ENCODE results near the gene DAPK2.

DAPK2 gene

GRCh38 chr15:63874616-63875015 is 171.7 kb downstream of the DAPK2 start:
- TF ChIP-seq JUND (IDR thresholded peaks at IDR 0.05; ENCODE audit: low read depth), result no peak
- in situ Hi-C loops (cut with HindIII; ENCODE audit: low pct_unique_long_range_greater_than_20kb, low sequenced_read_pairs), result no loop called here
- DNase-seq (ENCODE audit: low read depth in 1 of 2, low spot score in 1 of 2), result peak in 1 of 2 experiments; percentile 61

DNA sequence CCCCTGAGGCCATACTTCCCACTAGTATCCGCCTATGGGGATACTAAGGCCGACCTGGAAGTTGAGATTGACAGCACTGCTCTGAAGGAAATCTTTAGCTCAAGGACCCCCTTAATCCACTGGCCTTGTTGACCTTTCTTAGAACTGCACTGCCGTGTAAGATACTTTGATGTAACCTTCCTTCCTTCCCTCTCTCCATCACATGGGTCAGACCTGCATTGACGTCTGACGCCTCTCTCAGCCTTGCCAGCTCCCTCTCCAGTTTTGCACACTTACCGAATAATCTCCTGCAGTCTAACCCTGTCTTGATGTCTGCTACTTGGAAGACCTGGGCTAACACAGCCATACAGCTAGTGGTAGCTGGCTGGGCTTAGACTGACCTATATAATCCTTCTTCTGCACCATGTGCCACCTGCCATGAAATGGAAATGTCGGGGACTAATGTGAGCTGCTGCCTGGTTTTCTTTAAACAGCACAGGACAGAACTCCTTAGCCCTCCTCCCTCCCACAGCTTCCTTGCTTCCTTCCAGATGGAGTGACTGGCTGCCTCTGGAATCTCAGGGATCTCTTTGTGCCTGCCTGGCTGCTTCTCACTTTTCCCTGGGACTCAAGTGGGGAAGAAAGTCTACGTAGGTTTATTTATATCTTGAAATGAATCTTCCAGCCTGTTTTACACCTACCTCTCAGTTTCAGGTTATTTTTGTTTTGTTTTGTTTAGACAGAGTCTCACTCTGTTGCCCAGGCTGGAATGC is 173.3 kb downstream of the DAPK2 start:
- in situ Hi-C loops (cut with HindIII; ENCODE audit: low pct_unique_long_range_greater_than_20kb, low sequenced_read_pairs), result no loop called here
- no peak for TF ChIP-seq JUND (IDR thresholded peaks at IDR 0.05; ENCODE audit: low read depth)
- no peak for DNase-seq (ENCODE audit: low read depth in 1 of 2, low spot score in 1 of 2)

DNA sequence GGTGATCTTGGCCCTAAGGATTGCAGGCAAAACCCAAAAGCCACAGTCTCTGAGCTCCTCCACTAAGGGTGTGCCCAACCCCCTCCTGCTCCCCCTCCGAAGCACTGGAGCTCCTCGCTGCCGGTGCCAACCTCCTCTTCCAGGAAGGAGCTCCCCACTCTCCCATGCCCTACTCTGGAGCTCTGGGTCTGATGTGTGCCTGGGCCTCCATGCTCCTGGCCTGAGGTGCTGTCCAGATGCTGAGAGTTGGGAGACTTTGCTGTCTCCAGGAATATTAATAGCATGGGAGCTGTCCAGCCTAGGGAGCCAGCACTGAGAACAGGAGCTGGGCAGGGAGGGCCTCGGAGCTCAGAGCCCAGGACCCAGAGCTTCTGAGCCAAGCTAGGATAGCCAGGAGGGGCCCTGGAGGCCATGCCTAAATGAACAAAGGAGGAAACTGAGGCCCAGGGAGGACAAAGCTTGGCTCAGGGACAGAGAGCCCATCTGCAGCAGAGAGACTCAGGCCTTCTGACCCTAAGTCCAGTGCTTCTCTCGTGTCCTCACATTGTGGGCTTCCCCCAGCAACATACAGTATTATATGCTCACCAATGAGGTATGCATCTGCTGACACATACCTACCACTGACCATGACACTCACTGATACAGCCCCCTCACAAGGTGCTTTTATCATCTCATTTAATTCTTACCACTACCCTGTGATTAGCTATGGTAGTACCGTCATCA is 175.6 kb downstream of the DAPK2 start:
- no peak for TF ChIP-seq JUND (IDR thresholded peaks at IDR 0.05; ENCODE audit: low read depth)
- peak; percentile 80 to 93 for DNase-seq (ENCODE audit: low read depth in 1 of 2, low spot score in 1 of 2)
- in situ Hi-C loops (cut with HindIII; ENCODE audit: low pct_unique_long_range_greater_than_20kb, low sequenced_read_pairs), result no loop called here

- in situ Hi-C loops (cut with HindIII; ENCODE audit: low pct_unique_long_range_greater_than_20kb, low sequenced_read_pairs), result no loop called here
- no peak for DNase-seq (ENCODE audit: low read depth in 1 of 2, low spot score in 1 of 2)
- no peak for TF ChIP-seq JUND (IDR thresholded peaks at IDR 0.05; ENCODE audit: low read depth)
Observed at GRCh38 chr15:63870043-63870394, 176.3 kb downstream of the DAPK2 start.

- no peak for DNase-seq (ENCODE audit: low read depth in 1 of 2, low spot score in 1 of 2)
- in situ Hi-C loops (cut with HindIII; ENCODE audit: low pct_unique_long_range_greater_than_20kb, low sequenced_read_pairs), result no loop called here
- TF ChIP-seq JUND (IDR thresholded peaks at IDR 0.05; ENCODE audit: low read depth), result no peak
Observed at GRCh38 chr15:63869371-63870042, 176.8 kb downstream of the DAPK2 start.

DNA sequence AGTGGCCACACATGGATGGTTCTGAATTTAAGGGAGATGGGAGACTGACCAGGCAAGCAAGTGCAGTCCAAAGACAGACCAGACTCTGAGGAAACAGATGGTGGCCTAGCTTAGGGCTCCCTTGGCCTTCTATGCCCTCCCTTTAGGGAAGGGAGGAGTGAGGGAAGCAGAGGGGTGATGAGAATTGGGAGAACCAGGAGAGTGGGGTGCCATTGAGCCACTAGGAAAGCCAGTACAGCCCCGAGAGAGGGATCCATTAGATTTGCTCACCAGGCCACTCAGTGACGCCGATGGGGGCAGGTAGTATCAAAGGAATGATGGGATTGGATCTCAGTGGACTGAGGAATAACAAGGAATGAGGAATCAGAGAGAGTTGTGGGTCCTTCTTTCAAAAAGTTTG is 182.1 kb downstream of the DAPK2 start:
- no peak for TF ChIP-seq JUND (IDR thresholded peaks at IDR 0.05; ENCODE audit: low read depth)
- no peak for DNase-seq (ENCODE audit: low read depth in 1 of 2, low spot score in 1 of 2)
- in situ Hi-C loops (cut with HindIII; ENCODE audit: low pct_unique_long_range_greater_than_20kb, low sequenced_read_pairs), result no loop called here

DNA sequence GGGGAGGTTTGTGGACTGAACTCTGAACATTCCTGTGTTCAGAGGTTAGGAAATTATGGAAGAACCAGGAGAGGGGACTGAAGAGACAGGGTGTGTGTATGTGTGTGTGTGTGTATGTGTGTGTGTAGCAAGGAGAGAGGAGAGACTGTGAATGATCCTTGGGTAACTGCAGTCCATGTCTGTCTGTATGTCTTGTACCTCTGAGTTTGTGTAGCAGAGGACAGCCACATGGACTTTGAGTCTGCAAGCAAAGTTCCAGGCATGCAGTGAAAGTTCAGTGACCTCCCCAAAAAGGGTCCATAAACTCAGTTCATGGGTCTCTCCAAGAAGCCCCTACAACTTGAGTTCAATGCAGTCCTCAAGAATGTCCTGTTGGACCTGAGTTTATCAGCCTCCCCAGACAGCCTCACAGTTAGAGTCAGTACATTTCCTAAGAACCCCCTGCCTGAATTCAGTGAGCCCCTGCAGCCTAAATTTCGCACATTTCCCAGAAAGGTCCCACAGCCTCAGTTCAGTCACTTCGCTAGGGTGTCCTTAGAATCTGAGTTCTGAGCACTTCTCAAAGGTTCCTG is 184.3 kb downstream of the DAPK2 start:
- no peak for TF ChIP-seq JUND (IDR thresholded peaks at IDR 0.05; ENCODE audit: low read depth)
- DNase-seq (ENCODE audit: low read depth in 1 of 2, low spot score in 1 of 2), result no peak
- in situ Hi-C loops (cut with HindIII; ENCODE audit: low pct_unique_long_range_greater_than_20kb, low sequenced_read_pairs), result no loop called here

- no peak for DNase-seq (ENCODE audit: low read depth in 1 of 2, low spot score in 1 of 2)
- in situ Hi-C loops (cut with HindIII; ENCODE audit: low pct_unique_long_range_greater_than_20kb, low sequenced_read_pairs), result no loop called here
- TF ChIP-seq JUND (IDR thresholded peaks at IDR 0.05; ENCODE audit: low read depth), result no peak
Observed at GRCh38 chr15:63860555-63860954, 185.7 kb downstream of the DAPK2 start.

- TF ChIP-seq JUND (IDR thresholded peaks at IDR 0.05; ENCODE audit: low read depth), result no peak
- in situ Hi-C loops (cut with HindIII; ENCODE audit: low pct_unique_long_range_greater_than_20kb, low sequenced_read_pairs), result no loop called here
- no peak for DNase-seq (ENCODE audit: low read depth in 1 of 2, low spot score in 1 of 2)
Observed at GRCh38 chr15:63860155-63860554, 186.1 kb downstream of the DAPK2 start.

DNA sequence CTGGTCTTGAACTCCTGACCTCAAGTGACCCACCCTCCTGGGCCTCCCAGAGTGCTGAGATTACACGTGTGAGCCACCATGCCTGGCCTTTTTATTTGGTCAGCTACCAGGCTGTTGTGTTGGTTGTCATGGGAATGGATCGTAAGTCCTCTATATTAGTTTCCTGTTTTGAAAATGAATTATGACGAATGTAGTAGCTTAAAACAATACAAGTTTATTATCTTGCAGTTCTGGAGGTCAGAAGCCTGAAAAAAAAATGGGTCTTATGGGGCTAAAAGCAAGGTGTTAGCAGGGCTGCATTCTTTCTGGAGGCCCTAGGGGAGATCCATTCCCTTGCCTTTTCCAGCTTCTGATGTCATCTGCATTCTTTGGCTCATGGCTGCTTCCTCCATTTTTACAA is 187.4 kb downstream of the DAPK2 start:
- in situ Hi-C loops (cut with HindIII; ENCODE audit: low pct_unique_long_range_greater_than_20kb, low sequenced_read_pairs), result no loop called here
- DNase-seq (ENCODE audit: low read depth in 1 of 2, low spot score in 1 of 2), result no peak
- TF ChIP-seq JUND (IDR thresholded peaks at IDR 0.05; ENCODE audit: low read depth), result no peak

GRCh38 chr15:63858448-63858847 is 187.8 kb downstream of the DAPK2 start:
- no peak for DNase-seq (ENCODE audit: low read depth in 1 of 2, low spot score in 1 of 2)
- no peak for TF ChIP-seq JUND (IDR thresholded peaks at IDR 0.05; ENCODE audit: low read depth)
- in situ Hi-C loops (cut with HindIII; ENCODE audit: low pct_unique_long_range_greater_than_20kb, low sequenced_read_pairs), result no loop called here

DNA sequence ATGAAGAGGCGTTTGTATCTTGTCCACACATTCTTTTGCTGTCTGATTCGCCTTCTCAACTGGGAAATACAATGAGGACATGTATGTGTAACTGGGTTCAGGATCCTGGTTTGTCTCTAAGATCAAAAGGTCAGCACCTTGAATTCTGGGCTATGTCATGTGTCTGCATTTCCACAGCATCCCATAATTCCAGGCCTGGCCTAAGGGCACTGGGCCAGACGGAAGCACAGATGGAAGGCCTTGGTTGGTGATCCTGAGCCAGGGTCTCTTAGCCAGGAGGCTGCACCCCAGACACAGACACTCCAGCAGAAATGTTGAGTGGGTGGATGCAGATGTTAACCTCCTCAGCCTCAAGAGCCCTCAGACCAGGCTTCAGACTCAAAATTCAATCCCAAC is 188.8 kb downstream of the DAPK2 start:
- in situ Hi-C loops (cut with HindIII; ENCODE audit: low pct_unique_long_range_greater_than_20kb, low sequenced_read_pairs), result no loop called here
- TF ChIP-seq JUND (IDR thresholded peaks at IDR 0.05; ENCODE audit: low read depth), result no peak
- DNase-seq (ENCODE audit: low read depth in 1 of 2, low spot score in 1 of 2), result no peak

All from T47D (cell line).